Lower leg skin (tissue), 3 donors: ENCODE measurements around the gene EPHA10.

Experiments
- POLR2A ChIP-seq, 2 donors: fragments of 450-650 bp; IDR thresholded peaks; one replicate each; pipeline ENCODE4 v1.6.1; 2016 to 2017; ENCODE audit warnings: antibody characterized with exemption in 2 of 2, mild to moderate bottlenecking in 1 of 2, moderate library complexity in 1 of 2
- TF ChIP-seq, protein P1 (sequence below), 3 donors: fragments of 450-650 bp; IDR thresholded peaks; one replicate each; pipeline ENCODE4 v1.5.1; 2016; ENCODE audit warnings: antibody characterized with exemption in 3 of 3, mild to moderate bottlenecking in 3 of 3, moderate library complexity in 2 of 3

- TF ChIP-seq, protein P1, sequence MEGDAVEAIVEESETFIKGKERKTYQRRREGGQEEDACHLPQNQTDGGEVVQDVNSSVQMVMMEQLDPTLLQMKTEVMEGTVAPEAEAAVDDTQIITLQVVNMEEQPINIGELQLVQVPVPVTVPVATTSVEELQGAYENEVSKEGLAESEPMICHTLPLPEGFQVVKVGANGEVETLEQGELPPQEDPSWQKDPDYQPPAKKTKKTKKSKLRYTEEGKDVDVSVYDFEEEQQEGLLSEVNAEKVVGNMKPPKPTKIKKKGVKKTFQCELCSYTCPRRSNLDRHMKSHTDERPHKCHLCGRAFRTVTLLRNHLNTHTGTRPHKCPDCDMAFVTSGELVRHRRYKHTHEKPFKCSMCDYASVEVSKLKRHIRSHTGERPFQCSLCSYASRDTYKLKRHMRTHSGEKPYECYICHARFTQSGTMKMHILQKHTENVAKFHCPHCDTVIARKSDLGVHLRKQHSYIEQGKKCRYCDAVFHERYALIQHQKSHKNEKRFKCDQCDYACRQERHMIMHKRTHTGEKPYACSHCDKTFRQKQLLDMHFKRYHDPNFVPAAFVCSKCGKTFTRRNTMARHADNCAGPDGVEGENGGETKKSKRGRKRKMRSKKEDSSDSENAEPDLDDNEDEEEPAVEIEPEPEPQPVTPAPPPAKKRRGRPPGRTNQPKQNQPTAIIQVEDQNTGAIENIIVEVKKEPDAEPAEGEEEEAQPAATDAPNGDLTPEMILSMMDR (IDR thresholded peaks at IDR 0.05): no peak
- TF ChIP-seq POLR2A (IDR thresholded peaks at IDR 0.05): no peak
Measured at GRCh38 chr1:37723072-37723389, 41.9 kb downstream of the EPHA10 start.
